Cardiac fibroblast (primary cell): Measurements from ENCODE around the gene TPCN1.

Experiments
- DNase-seq, 2 donors: peaks; one replicate each; pipeline versions ENCODE4 v3.0.0 to v3.0.0-alpha.2; 2010; ENCODE audit warnings: low read depth in 2 of 2
- H3K4me3 ChIP-seq, 2 donors: replicated peaks in 1 of 2; 1 replicate in 1 of 2; 2 replicates in 1 of 2; pipeline ENCODE4 v1.5.1; 2011; ENCODE audit warnings: low read depth in 2 of 2, low read length in 2 of 2, mild to moderate bottlenecking in 2 of 2, moderate library complexity in 1 of 2
- TF ChIP-seq, protein P1 (sequence below): IDR thresholded peaks from one replicate; pipeline ENCODE4 v1.5.1; 2011; ENCODE audit warnings: low read depth, mild to moderate bottlenecking, low read length, inconsistent platforms

TPCN1 gene

DNA sequence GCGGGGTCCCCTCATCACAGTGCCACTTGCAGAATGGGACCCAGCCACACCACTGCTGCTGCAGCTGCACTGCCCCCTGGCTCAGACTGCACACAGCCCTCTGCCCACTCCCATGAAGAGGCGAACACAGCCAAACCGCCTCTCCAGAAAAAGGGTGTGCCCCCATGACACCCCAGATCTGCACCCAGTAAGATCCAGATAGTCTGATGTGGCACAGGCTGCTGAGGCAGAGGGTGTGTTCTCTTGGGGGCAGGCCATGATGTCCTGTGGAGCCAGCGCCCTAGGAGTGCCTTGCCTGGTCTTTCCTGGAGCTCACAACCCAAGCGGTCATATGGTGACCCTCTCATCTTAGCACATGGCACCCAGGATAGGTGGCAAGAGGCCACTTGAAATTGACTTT, 69.2 kb downstream of the TPCN1 start:
- H3K4me3 ChIP-seq = no peak overlapping the region

DNA sequence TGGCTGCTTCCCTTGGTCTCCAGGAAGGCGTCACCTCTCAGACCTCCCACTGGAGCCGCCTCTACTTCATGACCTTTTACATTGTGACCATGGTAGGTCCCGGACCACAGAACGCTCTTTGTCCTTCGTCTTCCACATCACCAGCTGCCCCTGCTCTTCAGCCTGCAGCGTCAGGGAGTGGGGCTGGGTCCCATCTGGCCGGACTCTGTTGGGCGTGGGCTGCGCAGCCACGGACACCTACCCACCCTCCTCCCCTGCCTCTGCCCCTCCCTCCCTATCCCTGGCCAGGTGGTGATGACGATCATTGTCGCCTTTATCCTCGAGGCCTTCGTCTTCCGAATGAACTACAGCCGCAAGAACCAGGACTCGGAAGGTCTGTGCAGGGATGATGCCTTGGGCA, 70.3 kb downstream of the TPCN1 start:
- no peak for DNase-seq
- TF ChIP-seq, protein P1, sequence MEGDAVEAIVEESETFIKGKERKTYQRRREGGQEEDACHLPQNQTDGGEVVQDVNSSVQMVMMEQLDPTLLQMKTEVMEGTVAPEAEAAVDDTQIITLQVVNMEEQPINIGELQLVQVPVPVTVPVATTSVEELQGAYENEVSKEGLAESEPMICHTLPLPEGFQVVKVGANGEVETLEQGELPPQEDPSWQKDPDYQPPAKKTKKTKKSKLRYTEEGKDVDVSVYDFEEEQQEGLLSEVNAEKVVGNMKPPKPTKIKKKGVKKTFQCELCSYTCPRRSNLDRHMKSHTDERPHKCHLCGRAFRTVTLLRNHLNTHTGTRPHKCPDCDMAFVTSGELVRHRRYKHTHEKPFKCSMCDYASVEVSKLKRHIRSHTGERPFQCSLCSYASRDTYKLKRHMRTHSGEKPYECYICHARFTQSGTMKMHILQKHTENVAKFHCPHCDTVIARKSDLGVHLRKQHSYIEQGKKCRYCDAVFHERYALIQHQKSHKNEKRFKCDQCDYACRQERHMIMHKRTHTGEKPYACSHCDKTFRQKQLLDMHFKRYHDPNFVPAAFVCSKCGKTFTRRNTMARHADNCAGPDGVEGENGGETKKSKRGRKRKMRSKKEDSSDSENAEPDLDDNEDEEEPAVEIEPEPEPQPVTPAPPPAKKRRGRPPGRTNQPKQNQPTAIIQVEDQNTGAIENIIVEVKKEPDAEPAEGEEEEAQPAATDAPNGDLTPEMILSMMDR = no peak
- H3K4me3 ChIP-seq = no peak overlapping the region

More for the DNA sequence above, 69.2 kb downstream of the TPCN1 start:
- DNase-seq = no peak
- TF ChIP-seq, protein P1 = no peak

DNA sequence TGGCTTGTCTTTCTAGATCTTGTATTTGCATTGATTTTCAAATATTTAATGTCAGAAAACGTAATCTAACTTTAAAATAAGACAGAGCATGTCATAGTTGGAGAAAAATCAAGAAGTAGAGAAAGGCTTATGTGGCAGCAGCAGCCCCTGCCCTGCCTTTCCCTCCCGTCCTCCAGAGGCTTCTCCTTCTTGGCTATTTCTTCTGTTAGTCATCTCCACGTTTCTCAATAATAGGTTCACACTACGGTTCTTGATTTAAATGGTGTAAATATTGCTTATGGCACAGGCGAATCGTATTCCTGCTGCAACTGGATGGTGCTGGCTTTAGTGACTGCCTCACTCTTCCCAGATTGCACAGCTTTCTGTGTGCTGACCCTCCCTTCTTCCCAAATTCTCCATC, 70.8 kb downstream of the TPCN1 start:
- TF ChIP-seq, protein P1 = no peak
- DNase-seq = peak; percentile 72 to 74
- H3K4me3 ChIP-seq = no peak overlapping the region

DNA sequence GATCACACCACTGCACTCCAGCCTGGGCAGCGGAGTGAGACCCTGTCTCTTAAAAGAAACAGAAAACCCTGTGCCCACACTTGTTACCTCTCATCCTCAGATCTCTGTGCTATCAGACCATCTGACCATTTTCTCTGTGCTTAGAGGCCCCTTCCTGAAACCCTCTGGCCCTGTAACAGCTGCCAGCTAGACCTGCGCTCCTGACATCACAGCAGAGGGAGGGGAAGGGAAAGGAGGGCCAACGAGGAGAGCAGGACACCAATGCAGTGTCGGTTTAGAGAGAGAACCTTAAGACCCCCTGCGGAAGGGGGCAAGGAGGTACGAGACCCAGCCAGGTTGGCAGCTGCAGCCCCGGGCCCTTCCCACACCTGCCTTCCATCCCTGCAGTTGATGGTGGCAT, 71.3 kb downstream of the TPCN1 start:
- no peak overlapping the region for H3K4me3 ChIP-seq
- TF ChIP-seq, protein P1 = no peak
- no peak for DNase-seq

DNA sequence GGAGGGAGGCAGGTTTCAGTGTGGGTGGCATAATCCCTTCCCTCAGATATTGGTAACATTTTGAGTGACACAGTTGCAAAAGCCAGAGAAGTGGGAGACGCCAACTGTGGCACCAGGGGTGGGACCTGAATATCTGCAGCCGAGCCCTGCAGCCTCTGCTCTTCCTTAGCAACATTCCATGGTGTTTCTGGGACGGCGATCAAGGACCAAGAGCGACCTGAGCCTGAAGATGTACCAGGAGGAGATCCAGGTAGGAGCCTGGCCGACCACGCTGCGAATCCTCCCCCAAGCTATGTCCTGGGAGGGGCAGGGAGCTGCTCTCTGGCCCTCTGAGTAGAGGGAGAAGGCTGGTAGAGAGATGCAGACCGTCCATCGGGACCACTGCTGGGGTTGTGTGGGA, 71.8 kb downstream of the TPCN1 start:
- TF ChIP-seq, protein P1 = no peak
- no peak for DNase-seq
- no peak overlapping the region for H3K4me3 ChIP-seq

DNA sequence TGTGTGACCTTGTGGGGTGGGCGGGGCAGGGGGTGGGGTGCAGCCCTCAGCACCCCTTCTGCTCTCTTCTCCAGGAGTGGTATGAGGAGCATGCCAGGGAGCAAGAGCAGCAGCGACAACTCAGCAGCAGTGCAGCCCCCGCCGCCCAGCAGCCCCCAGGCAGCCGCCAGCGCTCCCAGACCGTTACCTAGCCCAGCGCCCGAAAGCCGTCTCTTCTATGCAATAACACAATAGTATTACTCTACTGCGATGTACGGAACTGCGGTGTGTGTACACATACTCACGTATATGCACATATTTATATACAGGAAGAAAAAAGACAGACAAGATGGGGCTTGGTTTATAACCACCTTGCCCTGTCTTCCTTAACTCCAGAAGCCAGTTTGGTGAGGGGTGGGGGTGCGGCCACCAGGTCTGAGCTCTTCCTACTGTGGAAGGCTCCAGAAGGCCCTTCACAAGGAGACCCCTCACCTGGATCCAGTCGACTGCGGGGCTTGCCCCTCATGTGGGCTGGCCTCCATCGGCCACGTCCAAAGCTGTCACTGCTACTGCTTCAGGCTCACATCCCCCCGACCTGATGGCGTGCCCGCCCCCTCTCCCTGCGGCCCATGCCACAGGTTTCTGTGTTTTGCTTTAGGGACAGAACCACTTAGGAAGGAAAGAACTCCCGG, 74.8 kb downstream of the TPCN1 start:
- no peak for DNase-seq
- TF ChIP-seq, protein P1 = no peak
- no peak overlapping the region for H3K4me3 ChIP-seq
